ENCODE results near the gene SGIP1. TPM values are rescaled to one million over a fixed set of nuclear protein-coding genes. Genes with fewer than 3 reads are reported as not detected.

Gene SGIP1
- total and polyA plus RNA-seq, 2 experiments from 2014 or later, result 2.4 to 6.1 TPM

DNA sequence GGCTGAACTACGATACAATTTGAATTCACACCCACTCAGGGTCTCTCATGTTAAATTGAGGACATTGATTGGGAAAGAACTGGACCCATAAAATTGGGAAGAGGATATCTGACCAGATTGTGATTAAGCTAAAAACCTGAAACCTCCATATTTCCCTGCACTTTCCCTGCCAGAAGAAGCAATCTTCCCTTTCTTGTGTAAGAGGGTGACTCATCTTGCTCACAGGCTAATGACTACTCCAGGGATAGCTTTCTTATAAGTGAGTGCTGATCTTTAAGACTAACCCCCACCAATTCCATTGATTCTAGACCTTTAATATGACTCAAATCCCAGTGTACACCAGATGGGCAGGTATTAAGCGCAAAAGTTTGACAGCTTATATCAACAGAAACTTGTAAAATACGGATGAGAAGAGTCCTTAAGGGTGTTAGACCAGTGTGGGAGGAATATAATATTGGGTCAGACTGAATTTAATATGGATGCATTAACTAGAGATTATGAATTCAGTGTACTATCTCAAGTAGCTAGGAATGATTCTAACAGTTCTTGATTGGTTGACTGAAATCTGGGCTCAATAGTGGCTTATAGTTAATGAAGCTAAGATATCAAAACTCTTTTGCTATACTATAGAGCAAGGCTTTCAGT lies 12.1 kb upstream of the SGIP1 start (continued):
- TF ChIP-seq, protein P1, sequence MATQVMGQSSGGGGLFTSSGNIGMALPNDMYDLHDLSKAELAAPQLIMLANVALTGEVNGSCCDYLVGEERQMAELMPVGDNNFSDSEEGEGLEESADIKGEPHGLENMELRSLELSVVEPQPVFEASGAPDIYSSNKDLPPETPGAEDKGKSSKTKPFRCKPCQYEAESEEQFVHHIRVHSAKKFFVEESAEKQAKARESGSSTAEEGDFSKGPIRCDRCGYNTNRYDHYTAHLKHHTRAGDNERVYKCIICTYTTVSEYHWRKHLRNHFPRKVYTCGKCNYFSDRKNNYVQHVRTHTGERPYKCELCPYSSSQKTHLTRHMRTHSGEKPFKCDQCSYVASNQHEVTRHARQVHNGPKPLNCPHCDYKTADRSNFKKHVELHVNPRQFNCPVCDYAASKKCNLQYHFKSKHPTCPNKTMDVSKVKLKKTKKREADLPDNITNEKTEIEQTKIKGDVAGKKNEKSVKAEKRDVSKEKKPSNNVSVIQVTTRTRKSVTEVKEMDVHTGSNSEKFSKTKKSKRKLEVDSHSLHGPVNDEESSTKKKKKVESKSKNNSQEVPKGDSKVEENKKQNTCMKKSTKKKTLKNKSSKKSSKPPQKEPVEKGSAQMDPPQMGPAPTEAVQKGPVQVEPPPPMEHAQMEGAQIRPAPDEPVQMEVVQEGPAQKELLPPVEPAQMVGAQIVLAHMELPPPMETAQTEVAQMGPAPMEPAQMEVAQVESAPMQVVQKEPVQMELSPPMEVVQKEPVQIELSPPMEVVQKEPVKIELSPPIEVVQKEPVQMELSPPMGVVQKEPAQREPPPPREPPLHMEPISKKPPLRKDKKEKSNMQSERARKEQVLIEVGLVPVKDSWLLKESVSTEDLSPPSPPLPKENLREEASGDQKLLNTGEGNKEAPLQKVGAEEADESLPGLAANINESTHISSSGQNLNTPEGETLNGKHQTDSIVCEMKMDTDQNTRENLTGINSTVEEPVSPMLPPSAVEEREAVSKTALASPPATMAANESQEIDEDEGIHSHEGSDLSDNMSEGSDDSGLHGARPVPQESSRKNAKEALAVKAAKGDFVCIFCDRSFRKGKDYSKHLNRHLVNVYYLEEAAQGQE (IDR thresholded peaks at IDR 0.05; ENCODE audit: unreplicated experiment), result no peak
- TF ChIP-seq, protein P2, sequence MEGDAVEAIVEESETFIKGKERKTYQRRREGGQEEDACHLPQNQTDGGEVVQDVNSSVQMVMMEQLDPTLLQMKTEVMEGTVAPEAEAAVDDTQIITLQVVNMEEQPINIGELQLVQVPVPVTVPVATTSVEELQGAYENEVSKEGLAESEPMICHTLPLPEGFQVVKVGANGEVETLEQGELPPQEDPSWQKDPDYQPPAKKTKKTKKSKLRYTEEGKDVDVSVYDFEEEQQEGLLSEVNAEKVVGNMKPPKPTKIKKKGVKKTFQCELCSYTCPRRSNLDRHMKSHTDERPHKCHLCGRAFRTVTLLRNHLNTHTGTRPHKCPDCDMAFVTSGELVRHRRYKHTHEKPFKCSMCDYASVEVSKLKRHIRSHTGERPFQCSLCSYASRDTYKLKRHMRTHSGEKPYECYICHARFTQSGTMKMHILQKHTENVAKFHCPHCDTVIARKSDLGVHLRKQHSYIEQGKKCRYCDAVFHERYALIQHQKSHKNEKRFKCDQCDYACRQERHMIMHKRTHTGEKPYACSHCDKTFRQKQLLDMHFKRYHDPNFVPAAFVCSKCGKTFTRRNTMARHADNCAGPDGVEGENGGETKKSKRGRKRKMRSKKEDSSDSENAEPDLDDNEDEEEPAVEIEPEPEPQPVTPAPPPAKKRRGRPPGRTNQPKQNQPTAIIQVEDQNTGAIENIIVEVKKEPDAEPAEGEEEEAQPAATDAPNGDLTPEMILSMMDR (conservative IDR thresholded peaks at IDR 0.05; ENCODE audit: low read depth in 2 of 2), result no peak

DNA sequence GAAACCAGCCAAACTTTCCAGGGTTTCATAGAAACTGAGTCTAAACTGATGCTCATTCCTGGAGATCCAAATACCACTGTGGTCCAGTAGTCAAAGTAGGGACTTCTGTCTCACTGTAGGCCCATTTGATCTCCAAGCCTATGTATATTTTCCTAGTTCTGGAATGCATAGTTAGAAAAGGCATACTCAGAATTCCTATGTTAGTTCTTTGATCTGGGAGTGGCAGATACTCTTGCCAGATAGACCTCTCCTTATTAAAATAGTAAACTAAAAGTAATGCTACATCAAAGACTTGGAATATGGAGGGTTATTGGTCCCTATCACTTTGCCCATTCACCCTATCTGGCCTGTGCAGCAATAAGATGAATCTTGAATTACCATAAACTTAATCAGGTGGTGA lies 10.4 kb upstream of the SGIP1 start:
- Histone ChIP-seq H3K27me3 (ENCODE audit: insufficient read depth) (no peaks in the 10 kb centered on the region), H3K4me2 (no peak overlapping the region), H3K4me3 (no peak overlapping the region), H4K20me1 (replicated peaks; ENCODE audit: insufficient read depth) (no peaks in the 10 kb centered on the region), H3K36me3 (ENCODE audit: insufficient read depth) (no peaks in the 10 kb centered on the region), H3F3A (replicated peaks; ENCODE audit: low read depth) (no peaks in the 10 kb centered on the region), H2AFZ (no peak overlapping the region), H3K9me2 (ENCODE audit: insufficient read depth) (no peaks in the 10 kb centered on the region), H3K27ac (ENCODE audit: low read depth) (no peak overlapping the region), H3K79me2 (replicated peaks; ENCODE audit: insufficient read depth) (no peaks in the 10 kb centered on the region), H3K4me1 (ENCODE audit: insufficient read depth) (no peaks in the 10 kb centered on the region; the same call in 1 of the 2 replicates)
- TF ChIP-seq POLR2AphosphoS5 (IDR thresholded peaks at IDR 0.05; ENCODE audit: low read depth) (no peak), ZNF114 (CRISPR knock-in tag; IDR thresholded peaks at IDR 0.05) (no peak), EZH2 (IDR thresholded peaks at IDR 0.05; ENCODE audit: low read depth, unreplicated experiment) (no peak)
- TF ChIP-seq, protein P2 (conservative IDR thresholded peaks at IDR 0.05; ENCODE audit: low read depth in 2 of 2), result no peak
- H3K27me3 Mint-ChIP-seq (ENCODE audit: insufficient read depth, low read depth, poor library complexity), result no peaks in the 10 kb centered on the region
- no peak for ATAC-seq
- H3K4me3 Mint-ChIP-seq, result no peak overlapping the region
- DNase-seq (ENCODE audit: low spot score), result no peak
- H3K4me1 Mint-ChIP-seq, result peaks cover 4% of the 10 kb centered on the region; the same call in 1 of the 3 replicates
- no peak overlapping the region for H3K27ac Mint-ChIP-seq
- 0 out of 3 replicates have a peak, but pooled peaks cover 3% of the 10 kb centered on the region for H3K9me3 Mint-ChIP-seq
- H3K36me3 Mint-ChIP-seq (ENCODE audit: low read depth), result no peaks in the 10 kb centered on the region

Data from GM23338 (cell line).